Subcutaneous abdominal adipose tissue (tissue), 5 donors: ENCODE results near the gene PTPRG.
A peak's percentile ranks its signal among the peaks of the same experiment; 100 is the strongest.
"Not testable (repeated sequence)": the region's sequence is repeated elsewhere in the genome, so short reads cannot be mapped to it uniquely, and the experiment has no call there.

Experiments used
- H3K27ac ChIP-seq: one replicate; pipeline ENCODE4 v1.7.0; 2013; ENCODE audit warnings: low read depth, mild to moderate bottlenecking, inconsistent platforms, low read length, moderate library complexity
- H3K27me3 ChIP-seq, 5 donors: one replicate each; pipeline ENCODE4 v1.7.0; 2013; ENCODE audit warnings: low read length in 5 of 5, inconsistent platforms in 1 of 5; ENCODE audit not compliant: control insufficient read depth in 5 of 5, insufficient read depth in 4 of 5
- H3K36me3 ChIP-seq, 5 donors: one replicate each; pipeline ENCODE4 v1.7.0; 2013; ENCODE audit warnings: low read length in 5 of 5; ENCODE audit not compliant: control insufficient read depth in 5 of 5, insufficient read depth in 5 of 5
- H3K4me1 ChIP-seq, 5 donors: one replicate each; pipeline ENCODE4 v1.7.0; 2013; ENCODE audit warnings: low read length in 5 of 5, mild to moderate bottlenecking in 3 of 5, moderate library complexity in 1 of 5; ENCODE audit not compliant: control insufficient read depth in 5 of 5, insufficient read depth in 5 of 5
- H3K4me3 ChIP-seq, 5 donors: one replicate each; pipeline ENCODE4 v1.7.0; 2013; ENCODE audit warnings: low read length in 5 of 5, low read depth in 1 of 5
- H3K9ac ChIP-seq, 5 donors: one replicate each; pipeline ENCODE4 v1.7.0; 2013; ENCODE audit warnings: low read length in 5 of 5, mild to moderate bottlenecking in 4 of 5, moderate library complexity in 3 of 5
- H3K9me3 ChIP-seq, 5 donors: one replicate each; pipeline ENCODE4 v1.7.0; 2013; ENCODE audit warnings: low read length in 5 of 5; ENCODE audit not compliant: control insufficient read depth in 5 of 5
- donor health status: healthy.
- donor health status: healthy.
- donor health status: healthy.
- donor health status: healthy.
- donor health status: healthy.

The PTPRG gene

DNA sequence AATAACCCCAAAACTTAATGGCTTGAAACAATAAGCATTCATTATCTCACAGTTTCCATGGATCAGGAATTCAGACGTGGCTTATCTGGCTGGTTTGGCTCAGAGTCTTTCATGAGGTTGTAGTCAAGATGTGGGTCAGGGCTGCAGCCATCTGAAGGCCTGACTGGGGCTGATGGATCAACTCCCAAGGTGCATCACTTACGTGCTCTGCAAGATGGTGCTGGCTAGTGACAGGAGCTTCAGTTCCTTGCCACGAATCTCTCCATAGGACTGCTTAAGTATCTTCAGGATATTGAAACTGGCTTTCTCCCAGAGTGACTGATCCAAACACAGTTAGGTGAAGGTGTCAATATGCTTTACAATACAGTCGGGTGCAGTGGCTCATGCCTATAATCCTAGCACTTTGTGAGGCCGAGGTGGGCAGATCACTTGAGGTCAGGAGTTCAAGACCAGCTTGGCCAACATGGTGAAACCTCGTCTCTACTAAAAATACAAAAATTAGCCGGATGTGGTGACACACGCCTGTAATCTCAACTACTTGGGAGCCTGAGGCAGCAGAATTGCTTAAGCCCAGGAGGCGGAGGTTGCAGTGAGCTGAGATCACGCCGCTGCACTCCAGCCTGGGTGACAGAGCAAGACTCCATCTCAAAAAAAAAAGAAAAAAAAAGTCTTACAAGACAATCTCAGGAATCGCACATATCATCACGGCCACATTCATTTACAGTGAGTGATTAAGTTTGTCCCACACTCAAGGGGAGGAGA, 28.5 kb upstream of the PTPRG start:
- peaks cover 0 to 6% (median 0%) of the 10 kb centered on the region in 5 donors for H3K4me1 ChIP-seq
- no peak overlapping the region for H3K9ac ChIP-seq
- no peak overlapping the region for H3K27ac ChIP-seq
- no peak overlapping the region for H3K4me3 ChIP-seq
- no peaks in the 10 kb centered on the region for H3K9me3 ChIP-seq
- no peaks in the 10 kb centered on the region for H3K27me3 ChIP-seq
- H3K36me3 ChIP-seq = no peaks in the 10 kb centered on the region

DNA sequence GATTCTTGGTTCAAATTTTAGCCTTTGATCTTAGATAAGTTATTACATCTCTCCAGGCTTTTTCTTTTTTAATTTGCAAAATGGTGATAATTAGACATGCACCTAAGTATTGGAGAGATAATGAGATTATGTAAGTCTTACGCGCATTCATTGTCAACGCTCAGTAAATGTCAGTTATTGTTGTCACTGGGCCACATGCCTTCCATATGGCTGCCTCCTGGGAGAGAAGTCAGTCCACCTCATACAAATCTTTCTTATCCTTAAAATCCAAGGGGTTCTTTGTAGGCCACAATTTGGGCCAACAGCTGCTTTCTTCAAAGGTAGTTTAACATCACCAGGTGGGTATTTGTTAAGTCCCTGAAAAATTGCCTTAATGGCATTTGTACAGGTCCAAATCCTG, 25.5 kb upstream of the PTPRG start:
- Histone ChIP-seq H3K9me3 (no peaks in the 10 kb centered on the region), H3K4me3 (no peak overlapping the region), H3K27ac (no peak overlapping the region), H3K27me3 (peaks cover 0 to 3% (median 0%) of the 10 kb centered on the region in 5 donors), H3K9ac (no peak overlapping the region), H3K4me1 (peaks cover 0 to 6% (median 0%) of the 10 kb centered on the region in 5 donors), H3K36me3 (no peaks in the 10 kb centered on the region)

DNA sequence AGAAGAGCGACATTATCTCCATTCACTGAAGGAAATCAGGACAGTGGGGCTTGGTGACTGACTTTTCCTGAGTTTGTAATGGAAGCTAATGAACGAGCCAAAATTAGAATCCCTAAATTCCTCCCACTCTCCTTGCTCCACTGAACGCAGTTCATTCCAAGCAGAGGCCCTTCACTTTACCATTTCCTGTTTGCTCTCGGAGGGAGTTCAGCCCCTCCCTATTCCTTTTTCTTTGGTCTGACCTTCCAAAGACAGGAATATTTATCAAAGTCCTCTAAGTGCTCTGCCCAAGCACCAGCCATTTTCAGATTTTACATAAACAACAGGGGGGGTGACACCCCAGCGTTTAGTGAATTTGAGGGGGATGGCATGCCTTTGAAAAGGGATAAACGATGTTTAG, 24.0 kb upstream of the PTPRG start:
- H3K27ac ChIP-seq = no peak overlapping the region
- peak overlapping the region in 1 of 5 donors; percentile 33 for H3K9ac ChIP-seq
- peaks cover 0 to 3% (median 0%) of the 10 kb centered on the region in 5 donors for H3K27me3 ChIP-seq
- H3K4me1 ChIP-seq = peaks cover 0 to 6% (median 0%) of the 10 kb centered on the region in 5 donors
- no peaks in the 10 kb centered on the region for H3K9me3 ChIP-seq
- H3K4me3 ChIP-seq = no peak overlapping the region
- H3K36me3 ChIP-seq = no peaks in the 10 kb centered on the region

DNA sequence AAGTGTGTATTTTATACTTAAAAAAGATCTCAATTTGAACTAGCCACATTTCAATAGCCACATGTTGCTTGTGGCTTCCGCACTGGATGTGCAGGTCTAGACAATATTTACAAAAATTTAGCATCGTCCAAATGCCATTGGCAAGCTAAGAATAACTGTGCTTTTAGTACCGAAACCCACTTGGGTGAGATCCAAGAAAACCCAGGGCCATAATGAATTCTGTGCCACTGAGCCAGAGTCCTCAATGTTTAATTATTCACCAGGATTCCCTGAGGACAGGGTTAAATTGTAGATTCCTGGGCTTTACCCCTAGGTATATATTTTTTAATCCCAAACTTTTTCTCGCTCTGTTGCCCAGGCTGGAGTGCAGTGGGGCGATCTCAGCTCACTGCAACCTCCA, 22.9 kb upstream of the PTPRG start:
- H3K4me1 ChIP-seq = peaks cover 0 to 6% (median 0%) of the 10 kb centered on the region in 5 donors
- H3K4me3 ChIP-seq = no peak overlapping the region
- no peaks in the 10 kb centered on the region for H3K9me3 ChIP-seq
- peaks cover 0 to 3% (median 0%) of the 10 kb centered on the region in 5 donors for H3K27me3 ChIP-seq
- no peak overlapping the region for H3K27ac ChIP-seq
- no peaks in the 10 kb centered on the region for H3K36me3 ChIP-seq
- no peak overlapping the region for H3K9ac ChIP-seq

DNA sequence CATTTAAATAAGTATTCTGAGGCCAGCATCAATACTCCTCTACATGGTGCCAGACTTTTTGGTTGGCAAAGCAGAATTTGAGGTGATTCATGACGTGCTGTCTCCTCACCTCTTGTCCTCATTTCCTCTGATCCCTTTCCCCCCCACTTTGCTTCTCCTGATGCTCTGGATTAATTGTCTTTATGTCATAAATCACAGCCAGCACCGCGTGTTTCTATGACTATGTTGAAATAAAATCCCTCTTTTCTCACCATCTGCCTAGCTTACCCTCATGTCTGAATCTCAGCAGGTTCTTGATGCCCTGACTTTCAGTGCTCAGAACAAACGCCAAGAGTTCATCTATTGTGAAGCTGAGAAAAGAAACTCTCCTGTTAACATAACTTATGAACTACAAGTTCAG, 19.7 kb upstream of the PTPRG start:
- H3K36me3 ChIP-seq = no peaks in the 10 kb centered on the region
- no peak overlapping the region for H3K9ac ChIP-seq
- H3K27me3 ChIP-seq = peaks cover 0 to 3% (median 0%) of the 10 kb centered on the region in 5 donors
- H3K9me3 ChIP-seq = no peaks in the 10 kb centered on the region
- H3K4me3 ChIP-seq = no peak overlapping the region
- H3K4me1 ChIP-seq = peaks cover 0 to 6% (median 0%) of the 10 kb centered on the region in 5 donors
- no peak overlapping the region for H3K27ac ChIP-seq

DNA sequence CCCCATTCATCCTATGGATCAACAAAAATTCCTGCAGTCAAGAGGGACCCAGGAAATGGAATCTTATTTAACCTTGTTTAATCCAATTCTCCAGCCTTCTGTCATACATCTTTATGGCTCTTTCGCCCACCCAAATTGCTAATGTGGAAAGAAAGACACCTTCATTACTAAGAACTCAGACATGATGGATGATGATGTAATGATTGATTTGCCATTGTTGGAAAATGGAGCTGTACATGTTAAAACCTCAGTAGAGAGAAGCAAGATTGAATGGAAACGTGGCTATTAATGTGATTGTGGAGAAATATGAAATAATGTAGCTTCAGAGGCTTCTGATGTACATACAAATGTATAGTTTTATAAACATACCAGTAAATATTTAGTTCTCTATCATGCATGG, 15.7 kb upstream of the PTPRG start:
- no peak overlapping the region for H3K9ac ChIP-seq
- H3K27ac ChIP-seq = no peak overlapping the region
- no peaks in the 10 kb centered on the region for H3K27me3 ChIP-seq
- no peaks in the 10 kb centered on the region for H3K4me1 ChIP-seq
- H3K36me3 ChIP-seq = no peaks in the 10 kb centered on the region
- no peaks in the 10 kb centered on the region for H3K9me3 ChIP-seq
- no peak overlapping the region for H3K4me3 ChIP-seq

DNA sequence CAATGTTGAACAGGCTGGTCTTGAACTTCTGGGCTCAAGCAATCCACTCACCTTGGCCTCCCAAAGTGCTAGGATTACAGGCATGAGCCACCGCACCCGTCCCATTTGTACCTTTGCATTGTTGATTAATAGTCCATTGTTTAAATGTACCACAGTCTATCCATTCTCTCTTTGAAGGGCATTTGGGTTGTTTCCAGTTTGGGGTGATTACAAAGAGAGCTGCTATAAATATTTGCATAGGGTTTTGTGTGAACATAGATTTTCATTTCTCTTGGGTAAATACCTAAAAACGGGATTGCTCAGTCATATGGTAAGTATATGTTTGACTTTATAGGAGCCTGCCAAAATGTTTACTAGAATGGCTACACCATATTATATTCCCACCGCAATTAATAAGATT, 13.7 kb upstream of the PTPRG start:
- no peaks in the 10 kb centered on the region for H3K27me3 ChIP-seq
- H3K9ac ChIP-seq = no peak overlapping the region
- H3K27ac ChIP-seq = no peak overlapping the region
- H3K36me3 ChIP-seq = no peaks in the 10 kb centered on the region
- H3K9me3 ChIP-seq = no peaks in the 10 kb centered on the region
- no peak overlapping the region for H3K4me3 ChIP-seq
- no peaks in the 10 kb centered on the region for H3K4me1 ChIP-seq

DNA sequence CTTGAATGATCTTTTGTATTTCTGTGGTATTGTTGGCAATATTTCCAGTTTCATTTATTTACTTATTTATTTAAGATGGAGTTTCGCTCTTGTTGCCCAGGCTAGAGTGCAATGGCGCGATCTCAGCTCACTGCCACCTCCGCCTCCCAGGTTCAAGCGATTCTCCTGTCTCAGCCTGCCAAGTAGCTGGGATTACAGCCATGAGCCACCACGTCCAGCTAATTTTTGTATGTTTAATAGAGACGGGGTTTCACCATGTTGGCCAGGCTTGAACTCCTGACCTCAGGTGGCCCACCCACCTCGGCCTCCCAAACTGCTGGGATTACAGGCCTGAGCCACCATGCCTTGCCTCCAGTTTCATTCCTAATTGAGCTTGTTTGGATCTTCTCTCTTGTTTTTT, 8.7 kb upstream of the PTPRG start:
- H3K9ac ChIP-seq, H3K27me3 ChIP-seq, H3K27ac ChIP-seq, H3K4me3 ChIP-seq, H3K4me1 ChIP-seq, H3K36me3 ChIP-seq, H3K9me3 ChIP-seq: not testable (repeated sequence)

DNA sequence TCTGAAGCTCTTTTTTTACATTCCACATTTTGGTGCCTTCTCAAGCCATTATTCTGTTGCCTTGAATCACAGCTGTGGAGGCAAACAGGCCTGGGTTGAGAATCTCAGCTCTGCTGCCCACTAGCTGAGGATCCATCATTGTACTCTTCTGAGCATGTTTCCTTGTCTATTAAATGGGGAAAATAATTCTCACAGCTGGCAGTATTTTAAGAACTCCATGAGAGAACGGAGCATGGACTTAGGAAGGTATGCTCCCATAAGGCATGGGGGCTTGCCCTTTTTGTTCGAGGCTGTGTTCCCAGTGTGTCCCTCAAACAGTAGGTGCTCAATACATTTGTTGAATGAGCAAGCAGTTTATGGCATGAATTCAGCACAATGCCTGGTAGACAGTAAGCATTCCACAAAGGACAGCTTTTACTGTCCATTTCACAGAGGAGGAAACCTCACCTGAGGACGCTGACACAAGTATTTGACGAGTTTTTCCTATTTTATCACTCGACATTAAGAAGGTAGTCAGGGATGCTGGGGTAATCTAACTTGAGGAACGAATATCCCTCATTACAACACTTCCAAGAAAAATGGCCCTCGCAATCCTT, 2.1 kb upstream of the PTPRG start:
- Histone ChIP-seq H3K9ac (no peak overlapping the region), H3K4me3 (peak overlapping the region in 3 of 5 donors; percentile 87 to 94 (median 91)), H3K36me3 (no peaks in the 10 kb centered on the region), H3K27me3 (no peaks in the 10 kb centered on the region), H3K4me1 (peaks cover 2 to 32% (median 12%) of the 10 kb centered on the region in 5 donors), H3K27ac (peak overlapping the region; percentile 96), H3K9me3 (peaks cover 0 to 11% (median 10%) of the 10 kb centered on the region in 5 donors)

DNA sequence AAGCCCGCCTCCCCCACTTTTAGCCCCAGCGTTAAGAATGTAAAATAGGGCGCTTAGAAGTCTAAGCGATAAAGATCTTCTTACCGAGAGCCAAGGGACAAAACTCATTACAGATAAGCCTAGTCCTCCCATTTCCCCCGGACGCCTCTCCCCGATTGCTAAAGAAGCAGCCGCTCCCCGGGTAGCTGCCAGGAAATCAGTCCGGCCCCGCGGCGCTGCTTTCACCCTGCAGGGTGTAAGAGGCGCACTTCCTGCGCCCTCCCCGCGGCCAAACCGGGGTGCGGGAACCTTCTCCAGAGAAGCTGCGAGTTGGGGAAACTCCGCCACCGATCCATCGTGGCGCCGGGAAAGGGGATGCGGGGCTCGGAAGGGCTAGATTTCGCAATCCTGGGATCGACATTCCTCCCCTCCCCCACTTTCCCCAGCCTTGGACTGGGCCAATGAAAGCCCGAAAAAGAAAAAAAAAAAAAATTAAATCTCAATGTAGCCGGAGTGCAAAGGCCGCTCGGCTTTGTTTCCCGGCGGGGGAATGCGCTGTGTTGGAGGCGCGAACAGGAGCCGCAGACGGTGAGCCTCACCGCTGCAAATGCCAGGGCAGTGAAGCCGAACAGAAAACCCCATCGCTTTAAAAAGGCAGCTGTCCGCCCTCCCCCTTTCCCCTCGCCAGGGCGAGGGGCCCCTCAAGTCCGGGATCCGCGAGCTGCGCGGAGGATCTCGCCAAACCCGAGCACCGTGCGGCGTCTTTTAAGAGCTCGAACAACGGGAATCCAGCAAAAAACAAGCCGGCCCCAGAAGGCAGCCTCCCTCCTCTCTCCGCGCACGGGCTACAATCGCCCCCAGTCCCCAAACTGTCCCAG, 626 bp upstream of the PTPRG start:
- Histone ChIP-seq H3K27me3 (no peaks in the 10 kb centered on the region), H3K4me3 (peak overlapping the region; percentile 80 to 94 (median 91)), H3K4me1 (peaks cover 2 to 43% (median 27%) of the 10 kb centered on the region in 5 donors), H3K9me3 (peaks cover 0 to 11% (median 10%) of the 10 kb centered on the region in 5 donors), H3K9ac (peak overlapping the region; percentile 75 to 94 (median 81)), H3K27ac (peak overlapping the region; percentile 96), H3K36me3 (no peaks in the 10 kb centered on the region)
